NT2/D1 (cell line): Measurements from ENCODE around the gene LYSMD2.

ENCODE experiments used
- SUZ12 ChIP-seq: IDR thresholded peaks from 2 replicates; pipeline ENCODE4 v1.6.1; 2011; ENCODE audit not compliant: insufficient read length, insufficient read depth; ENCODE audit errors: extremely low read depth
- YY1 ChIP-seq: IDR thresholded peaks from 2 replicates; pipeline ENCODE4 v1.6.1; 2011; ENCODE audit not compliant: insufficient read length, insufficient read depth
- ZNF274 ChIP-seq: IDR thresholded peaks from 2 replicates; pipeline ENCODE4 v1.6.1; 2011; ENCODE audit warnings: mild to moderate bottlenecking, low read depth, low read length

DNA sequence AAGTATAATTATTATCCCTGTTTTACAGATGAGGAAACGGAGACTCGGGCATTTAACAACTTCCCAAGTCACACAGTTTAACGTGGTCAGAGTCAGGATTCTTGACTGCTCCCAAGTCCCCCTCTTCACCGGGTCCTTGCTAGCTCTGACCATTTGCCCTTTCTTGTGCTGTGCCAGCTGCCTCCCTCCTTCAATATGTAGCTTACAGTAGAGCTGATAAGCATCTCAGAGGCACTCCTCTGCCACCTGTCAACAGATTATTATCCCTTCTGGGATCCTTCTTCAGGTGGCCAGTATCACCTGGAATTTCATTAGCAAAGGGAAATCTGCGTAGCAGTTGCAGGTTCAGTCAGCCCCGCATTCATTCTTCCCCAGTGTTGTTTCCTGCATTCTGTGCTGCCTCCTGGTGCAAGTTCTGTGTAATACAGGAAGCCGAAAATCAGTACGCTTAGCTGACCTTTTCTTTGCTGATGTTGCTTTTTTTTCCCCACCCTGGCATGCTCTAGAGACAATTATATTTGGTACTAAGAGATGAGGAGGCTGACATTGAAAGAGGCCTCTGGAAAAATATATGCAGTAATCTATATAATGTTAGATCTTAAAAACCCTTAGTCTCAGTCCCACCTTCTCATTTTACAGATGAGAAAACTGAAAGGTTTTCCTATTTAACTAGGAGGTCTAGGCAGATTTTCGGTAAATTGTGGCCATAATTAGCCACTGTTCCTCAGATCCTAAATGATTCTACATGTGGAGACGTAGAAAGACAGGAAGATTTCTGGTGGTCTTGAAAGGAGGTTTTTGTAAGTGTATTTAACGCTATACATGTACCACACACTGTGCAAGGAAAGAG, 38.7 kb upstream of the LYSMD2 start:
- TF ChIP-seq ZNF274 (no peak), YY1 (no peak), SUZ12 (no peak)
